ENCODE data around the gene ZMIZ2.

- TF ChIP-seq CTCF (conservative IDR thresholded peaks at IDR 0.05 in 1 of 2, IDR thresholded peaks at IDR 0.05 in 1 of 2; ENCODE audit: low read depth in 1 of 2, low read length in 2 of 2) (no peak), EZH2 (IDR thresholded peaks at IDR 0.05; ENCODE audit: low read length, missing control alignments) (no peak)
Measured at GRCh38 chr7:44796504-44797328, 48.1 kb downstream of the ZMIZ2 start, which contains the start of gene PPIA.
